Ishikawa (cell line): ENCODE measurements around the gene MAPK1.
A peak's percentile ranks its signal among the peaks of the same experiment; 100 is the strongest.

Source experiments
- CEBPB ChIP-seq: IDR thresholded peaks from 2 replicates; pipeline ENCODE4 v1.6.1; 2012
- CREB1 ChIP-seq: IDR thresholded peaks from 2 replicates; pipeline ENCODE4 v1.6.1; 2012; ENCODE audit warnings: low read depth
- EGR1 ChIP-seq: IDR thresholded peaks from 2 replicates; pipeline ENCODE4 v1.6.1; 2012
- EP300 ChIP-seq: IDR thresholded peaks from 2 replicates; pipeline ENCODE4 v1.6.1; 2012; ENCODE audit warnings: borderline replicate concordance
- FOXM1 ChIP-seq: IDR thresholded peaks from 2 replicates; pipeline ENCODE4 v1.6.1; 2012; ENCODE audit warnings: low read depth, borderline replicate concordance
- MAX ChIP-seq: IDR thresholded peaks from 2 replicates; pipeline ENCODE4 v1.6.1; 2012
- NFIC ChIP-seq: IDR thresholded peaks from 2 replicates; pipeline ENCODE4 v1.6.1; 2012
- RAD21 ChIP-seq: IDR thresholded peaks from 2 replicates; pipeline ENCODE4 v1.6.1; 2012; ENCODE audit warnings: low read depth
- REST ChIP-seq: IDR thresholded peaks from 2 replicates; pipeline ENCODE4 v1.6.1; 2012; ENCODE audit warnings: low read depth, mild to moderate bottlenecking
- TAF1 ChIP-seq: IDR thresholded peaks from 2 replicates; pipeline ENCODE4 v1.6.1; 2012; ENCODE audit warnings: low read depth, mild to moderate bottlenecking
- TCF12 ChIP-seq: IDR thresholded peaks from 2 replicates; pipeline ENCODE4 v1.6.1; 2012; ENCODE audit warnings: low read depth
- TEAD4 ChIP-seq: IDR thresholded peaks from 2 replicates; pipeline ENCODE4 v1.6.1; 2012
- USF1 ChIP-seq: IDR thresholded peaks from 2 replicates; pipeline ENCODE4 v1.6.1; 2012
- YY1 ChIP-seq: IDR thresholded peaks from 2 replicates; pipeline ENCODE4 v1.6.1; 2012; ENCODE audit warnings: low read depth
- ZBTB7A ChIP-seq: IDR thresholded peaks from 2 replicates; pipeline ENCODE4 v1.6.1; 2012; ENCODE audit warnings: low read depth

MAPK1 gene

GRCh38 chr22:21753374-21754111 is 113.9 kb downstream of the MAPK1 start:
- no peak for TF ChIP-seq EP300
- no peak for TF ChIP-seq CEBPB
- TF ChIP-seq MAX = no peak
- no peak for TF ChIP-seq REST
- no peak for TF ChIP-seq TEAD4
- TF ChIP-seq USF1 = no peak
- TF ChIP-seq CREB1 = no peak
- TF ChIP-seq NFIC = no peak
- TF ChIP-seq RAD21 = no peak
- TF ChIP-seq TCF12 = no peak
- no peak for TF ChIP-seq ZBTB7A
- no peak for TF ChIP-seq TAF1
- no peak for TF ChIP-seq FOXM1
- no peak for TF ChIP-seq EGR1
- TF ChIP-seq YY1 = no peak

- no peak for TF ChIP-seq YY1
- TF ChIP-seq RAD21 = no peak
- TF ChIP-seq EP300 = no peak
- TF ChIP-seq MAX = no peak
- no peak for TF ChIP-seq TEAD4
- no peak for TF ChIP-seq TAF1
- TF ChIP-seq REST = no peak
- TF ChIP-seq USF1 = no peak
- TF ChIP-seq CEBPB = no peak
- no peak for TF ChIP-seq TCF12
Observed at GRCh38 chr22:21752276-21752675, 115.2 kb downstream of the MAPK1 start.

- TF ChIP-seq ZBTB7A (no peak), FOXM1 (no peak), CEBPB (no peak), RAD21 (no peak), NFIC (no peak), TEAD4 (no peak), CREB1 (no peak), YY1 (no peak), USF1 (no peak), EGR1 (no peak), EP300 (no peak), MAX (no peak), TAF1 (no peak), REST (no peak), TCF12 (no peak)
Observed at GRCh38 chr22:21745948-21746347, 121.5 kb downstream of the MAPK1 start.

- TF ChIP-seq CEBPB = 0 out of 2 replicates have a peak, but pooled peaks have one; percentile 6
Observed at GRCh38 chr22:21744917-21745316, 122.5 kb downstream of the MAPK1 start.
